LNCaP clone FGC (cell line): Measurements from ENCODE around the gene TMEM168.

Source experiments
- DNase-seq: peaks from one replicate; pipeline ENCODE4 v3.0.0-alpha.2; 2011; ENCODE audit warnings: low read depth
- H3K4me3 ChIP-seq: 2 replicates; pipeline ENCODE4 v1.5.1; 2011; ENCODE audit warnings: mild to moderate bottlenecking, low read depth, low read length, control low read depth
- TF ChIP-seq, protein P1 (sequence below): IDR thresholded peaks from 2 replicates; pipeline ENCODE4 v1.5.1; 2012; ENCODE audit warnings: mild to moderate bottlenecking; ENCODE audit not compliant: control insufficient read depth, insufficient read depth; ENCODE audit errors: extremely low read depth

TMEM168 gene

DNA sequence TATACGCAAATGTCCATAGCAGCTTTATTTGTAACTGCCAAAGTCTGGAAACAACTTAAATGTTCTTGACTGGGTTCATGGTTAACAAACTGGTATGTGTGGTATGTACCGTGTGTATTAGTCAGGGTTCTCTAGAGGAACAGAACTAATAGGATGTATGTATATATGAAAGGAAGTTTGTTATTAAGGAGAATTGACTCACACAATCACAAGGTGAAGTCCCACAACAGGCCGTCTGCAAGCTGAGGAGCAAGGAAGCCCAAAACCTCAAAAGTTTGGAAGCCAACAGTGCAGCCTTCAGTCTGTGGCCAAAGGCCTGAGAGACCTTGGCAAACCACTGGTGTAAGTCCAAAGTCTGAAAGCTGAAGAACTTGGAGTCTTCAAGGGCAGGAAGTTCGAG lies 66.8 kb downstream of the TMEM168 start:
- H3K4me3 ChIP-seq, result no peak overlapping the region
- no peak for DNase-seq
- TF ChIP-seq, protein P1, sequence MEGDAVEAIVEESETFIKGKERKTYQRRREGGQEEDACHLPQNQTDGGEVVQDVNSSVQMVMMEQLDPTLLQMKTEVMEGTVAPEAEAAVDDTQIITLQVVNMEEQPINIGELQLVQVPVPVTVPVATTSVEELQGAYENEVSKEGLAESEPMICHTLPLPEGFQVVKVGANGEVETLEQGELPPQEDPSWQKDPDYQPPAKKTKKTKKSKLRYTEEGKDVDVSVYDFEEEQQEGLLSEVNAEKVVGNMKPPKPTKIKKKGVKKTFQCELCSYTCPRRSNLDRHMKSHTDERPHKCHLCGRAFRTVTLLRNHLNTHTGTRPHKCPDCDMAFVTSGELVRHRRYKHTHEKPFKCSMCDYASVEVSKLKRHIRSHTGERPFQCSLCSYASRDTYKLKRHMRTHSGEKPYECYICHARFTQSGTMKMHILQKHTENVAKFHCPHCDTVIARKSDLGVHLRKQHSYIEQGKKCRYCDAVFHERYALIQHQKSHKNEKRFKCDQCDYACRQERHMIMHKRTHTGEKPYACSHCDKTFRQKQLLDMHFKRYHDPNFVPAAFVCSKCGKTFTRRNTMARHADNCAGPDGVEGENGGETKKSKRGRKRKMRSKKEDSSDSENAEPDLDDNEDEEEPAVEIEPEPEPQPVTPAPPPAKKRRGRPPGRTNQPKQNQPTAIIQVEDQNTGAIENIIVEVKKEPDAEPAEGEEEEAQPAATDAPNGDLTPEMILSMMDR, result no peak

DNA sequence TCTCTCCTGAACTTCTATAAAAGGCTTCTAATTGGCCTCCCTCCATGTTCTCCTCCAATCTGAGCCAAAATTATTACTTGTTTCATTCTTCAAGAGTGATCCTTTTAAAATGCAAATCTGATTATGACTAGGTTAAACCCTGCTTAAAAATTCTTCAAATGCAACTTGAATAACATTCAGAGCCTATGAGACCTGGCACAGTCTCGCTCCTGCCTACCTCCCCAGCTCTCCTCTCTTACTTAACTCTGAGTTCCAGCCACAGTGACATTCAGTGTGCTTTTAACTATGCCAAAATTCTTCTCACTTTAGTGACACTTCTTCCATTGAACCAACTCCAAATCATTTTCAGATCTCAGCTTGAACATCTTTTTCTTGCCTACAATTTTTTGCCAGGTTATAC lies 68.8 kb downstream of the TMEM168 start:
- no peak for DNase-seq
- no peak overlapping the region for H3K4me3 ChIP-seq
- TF ChIP-seq, protein P1, result no peak

DNA sequence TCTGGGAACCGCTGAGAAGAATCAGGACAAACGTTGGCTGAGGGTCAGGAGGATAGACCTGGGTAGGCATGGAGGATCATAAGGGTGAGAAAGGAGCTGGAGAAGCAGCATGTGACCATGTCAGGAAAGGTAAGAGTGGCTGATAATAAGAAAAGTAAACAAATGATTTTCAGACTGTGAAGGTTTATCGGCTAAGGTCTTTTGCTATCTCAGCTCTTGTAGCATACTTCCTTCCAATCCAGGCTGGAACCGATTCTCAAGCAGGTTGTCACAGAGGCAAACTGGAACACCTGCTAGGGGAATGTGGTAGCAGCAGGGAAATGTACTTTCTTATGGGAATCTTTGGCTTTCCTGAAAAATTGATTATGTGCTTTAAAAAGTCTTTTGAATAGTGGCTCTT lies 74.7 kb downstream of the TMEM168 start:
- no peak for DNase-seq
- no peak overlapping the region for H3K4me3 ChIP-seq
- TF ChIP-seq, protein P1, result no peak

DNA sequence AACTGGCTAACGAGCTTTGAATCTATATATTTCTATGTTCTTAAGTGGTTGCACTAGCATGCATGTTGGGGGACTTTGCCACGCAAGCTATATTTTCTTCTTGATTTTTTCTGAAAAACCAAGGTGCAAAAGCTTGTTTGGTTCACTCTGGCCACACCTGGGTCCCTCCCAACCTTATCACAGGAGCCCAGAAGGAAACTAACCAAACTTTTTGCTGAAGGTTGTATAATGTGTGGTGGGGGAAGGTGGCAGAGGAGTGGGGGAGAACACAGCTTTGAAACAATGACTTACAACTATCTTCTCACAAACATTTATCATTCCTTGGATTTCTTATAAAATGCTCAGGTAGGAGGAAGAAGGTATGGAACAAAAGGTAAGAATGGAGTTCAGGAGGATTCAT lies 75.3 kb downstream of the TMEM168 start:
- H3K4me3 ChIP-seq, result no peak overlapping the region
- TF ChIP-seq, protein P1, result no peak
- DNase-seq, result no peak
